ENCODE measurements around the gene F2RL2.

The F2RL2 gene, protein sequence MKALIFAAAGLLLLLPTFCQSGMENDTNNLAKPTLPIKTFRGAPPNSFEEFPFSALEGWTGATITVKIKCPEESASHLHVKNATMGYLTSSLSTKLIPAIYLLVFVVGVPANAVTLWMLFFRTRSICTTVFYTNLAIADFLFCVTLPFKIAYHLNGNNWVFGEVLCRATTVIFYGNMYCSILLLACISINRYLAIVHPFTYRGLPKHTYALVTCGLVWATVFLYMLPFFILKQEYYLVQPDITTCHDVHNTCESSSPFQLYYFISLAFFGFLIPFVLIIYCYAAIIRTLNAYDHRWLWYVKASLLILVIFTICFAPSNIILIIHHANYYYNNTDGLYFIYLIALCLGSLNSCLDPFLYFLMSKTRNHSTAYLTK

DNA sequence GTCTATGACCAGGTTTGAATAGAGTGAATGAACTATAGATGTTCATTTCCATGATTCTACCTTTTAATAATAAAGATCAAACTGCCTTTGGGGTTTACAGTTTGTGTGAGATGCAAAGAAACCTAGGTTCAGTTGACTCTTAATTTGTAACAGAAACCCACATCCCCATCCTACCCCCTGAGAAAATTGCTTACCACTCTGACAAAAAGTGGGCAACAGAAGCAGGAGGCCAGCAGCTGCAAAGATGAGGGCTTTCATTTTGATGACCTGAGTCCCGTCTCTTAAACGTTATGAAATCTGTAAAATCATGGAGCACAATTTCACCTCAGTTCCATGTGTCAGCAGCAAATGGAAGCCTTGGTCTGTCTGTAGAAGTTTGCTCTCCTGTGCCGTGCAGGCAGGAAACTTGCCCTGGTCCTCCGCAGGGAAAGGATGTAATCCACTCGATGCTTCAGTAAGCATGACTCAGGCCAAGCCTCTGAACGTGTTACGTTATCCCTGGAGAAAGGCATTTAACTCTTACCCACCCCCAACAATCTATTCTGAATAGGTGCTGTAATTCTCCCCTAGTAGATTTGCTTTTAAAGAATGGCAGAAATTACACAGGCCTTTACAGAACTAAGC is at the start of gene F2RL2:
Gene F2RL2 (minus strand): TSS at position 431 of the 624 bp plus-strand sequence. CDS start 173 bp downstream, at position 258.
- DNase-seq (ENCODE audit: low read depth, low spot score): no peak

DNA sequence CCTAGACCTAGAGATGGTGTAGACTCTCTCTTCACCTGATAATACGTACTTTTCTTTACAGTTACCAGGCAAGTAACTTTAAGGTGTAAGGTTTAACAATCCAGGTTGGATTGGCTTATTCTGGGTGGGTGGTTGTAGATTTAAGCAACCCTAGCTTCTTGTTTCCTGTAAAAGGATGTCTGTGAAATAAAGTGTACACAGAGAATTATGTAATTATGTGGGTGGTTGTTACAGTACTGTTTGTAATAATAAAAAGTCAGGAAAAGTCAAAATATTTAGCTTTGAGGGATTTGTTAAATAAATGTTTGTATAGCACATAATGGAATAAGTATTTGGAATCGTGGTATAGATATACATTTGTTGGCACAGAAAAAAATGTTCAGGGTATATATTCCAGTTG is 49.0 kb upstream of the F2RL2 start:
- DNase-seq (ENCODE audit: low read depth, low spot score): no peak

DNA sequence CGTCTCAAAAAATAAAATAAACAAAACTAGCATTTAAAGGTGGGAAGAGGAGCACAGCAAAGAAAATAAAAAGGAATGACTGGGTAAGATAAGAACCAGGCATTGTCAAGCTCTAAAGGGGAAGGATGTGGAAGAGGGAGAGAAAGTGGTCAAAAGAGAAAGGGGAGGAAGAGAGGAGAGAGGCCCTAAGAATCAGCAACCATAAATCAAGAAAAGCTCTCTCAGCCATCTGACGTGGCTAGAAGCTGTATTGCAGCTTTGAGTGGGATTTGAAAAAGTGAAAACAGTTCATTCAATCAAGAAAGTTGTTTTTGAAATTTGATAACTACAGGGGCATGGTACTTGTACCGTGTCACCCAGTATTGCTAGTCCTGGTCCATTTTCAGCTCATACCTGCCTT is 47.3 kb upstream of the F2RL2 start:
- no peak for DNase-seq (ENCODE audit: low read depth, low spot score)

DNA sequence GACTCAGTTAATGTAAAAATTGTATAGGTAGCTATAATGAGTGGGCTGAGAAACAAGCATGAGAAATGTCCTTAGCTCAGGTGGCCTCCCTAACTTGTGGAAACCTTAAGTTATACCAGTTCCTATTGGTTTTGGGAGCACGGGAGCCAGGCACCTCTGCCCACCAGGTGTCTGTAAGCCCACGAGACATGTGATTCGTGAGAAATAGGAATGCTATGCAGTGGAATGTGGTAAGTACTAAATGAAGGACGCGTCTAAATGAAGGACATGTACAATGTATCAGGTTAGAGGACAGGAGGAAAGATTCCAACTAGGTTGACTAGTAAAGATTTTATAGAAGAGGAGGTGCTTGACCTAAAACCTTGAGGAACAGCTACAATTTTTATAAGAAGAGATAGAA is 46.0 kb upstream of the F2RL2 start:
- DNase-seq (ENCODE audit: low read depth, low spot score): no peak

DNA sequence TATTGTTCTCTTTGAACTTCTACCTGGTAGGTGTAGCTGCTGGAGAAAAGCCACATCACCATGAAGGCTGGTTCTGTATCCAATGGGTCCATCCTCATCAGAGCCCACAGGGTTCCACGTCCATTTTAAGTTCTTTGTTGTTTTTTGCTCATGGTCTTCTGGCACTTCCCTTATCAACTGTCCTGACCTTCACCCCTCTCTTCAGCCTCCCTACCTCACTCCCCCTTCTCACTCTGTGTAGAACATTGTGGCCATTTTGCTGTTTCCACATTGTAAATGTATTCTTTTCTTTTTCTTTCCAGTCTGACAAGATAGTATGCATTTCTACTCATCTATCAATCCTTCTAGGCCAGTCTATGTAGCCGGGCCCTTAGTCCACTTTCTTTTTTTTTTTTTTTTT is 44.3 kb upstream of the F2RL2 start:
- DNase-seq (ENCODE audit: low read depth, low spot score): no peak

DNA sequence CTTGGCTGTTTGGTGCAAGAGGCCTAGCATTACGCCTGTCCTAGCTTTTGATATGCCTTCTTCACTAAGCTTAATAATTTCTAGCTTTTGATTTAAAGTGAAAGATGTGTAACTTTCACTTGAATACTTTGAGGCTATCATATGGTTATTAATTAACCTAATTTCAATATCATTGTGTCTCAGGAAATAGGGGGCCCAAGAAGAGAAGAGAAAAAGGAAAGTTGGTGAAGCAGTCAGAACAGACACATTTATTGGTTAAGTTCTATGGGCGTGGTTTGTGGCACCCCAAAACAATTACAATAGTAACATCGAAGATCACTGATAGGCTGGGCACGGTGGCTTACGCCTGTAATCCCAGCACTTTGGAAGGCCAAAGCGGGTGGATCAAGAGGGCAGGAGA is 40.9 kb upstream of the F2RL2 start:
- no peak for DNase-seq (ENCODE audit: low read depth, low spot score)

DNA sequence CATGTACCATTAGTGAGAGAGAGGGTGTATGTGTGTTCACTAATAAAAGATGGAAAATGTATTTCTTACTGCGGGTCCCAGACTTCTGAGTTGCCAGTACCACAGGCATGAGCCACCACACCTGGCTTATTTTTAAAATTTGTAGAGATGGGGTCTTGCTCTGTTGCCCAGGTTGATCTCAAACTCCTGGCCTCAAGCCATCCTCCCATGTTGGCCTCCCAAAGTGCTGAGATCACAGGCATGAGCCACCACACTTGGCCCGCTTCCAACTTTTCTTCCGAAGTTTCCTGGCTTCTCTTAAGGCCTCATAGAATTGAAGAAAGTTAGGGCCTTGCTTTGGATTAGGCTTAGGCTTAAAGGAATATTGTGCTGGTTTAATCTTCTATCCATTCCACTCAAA is 40.4 kb upstream of the F2RL2 start:
- DNase-seq (ENCODE audit: low read depth, low spot score): no peak

DNA sequence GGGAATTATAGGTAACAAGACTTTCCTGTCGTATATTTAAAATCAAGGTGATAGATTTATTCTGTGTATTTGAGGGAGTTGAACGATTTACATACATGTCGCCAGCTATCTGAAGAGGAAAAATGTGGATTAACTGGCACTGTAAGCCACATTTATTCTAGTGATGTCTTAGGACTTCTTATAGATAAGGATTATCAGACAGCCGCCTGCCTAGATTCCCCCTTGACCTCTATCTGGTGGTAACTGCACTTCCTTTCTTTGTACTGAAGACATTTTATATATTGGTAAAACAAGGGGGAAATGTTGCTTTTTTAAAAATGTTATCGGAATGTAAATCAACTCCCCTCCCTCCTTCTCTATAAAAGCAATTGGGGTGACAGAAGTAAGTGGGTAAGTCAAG is 39.3 kb upstream of the F2RL2 start:
- DNase-seq (ENCODE audit: low read depth, low spot score): no peak

DNA sequence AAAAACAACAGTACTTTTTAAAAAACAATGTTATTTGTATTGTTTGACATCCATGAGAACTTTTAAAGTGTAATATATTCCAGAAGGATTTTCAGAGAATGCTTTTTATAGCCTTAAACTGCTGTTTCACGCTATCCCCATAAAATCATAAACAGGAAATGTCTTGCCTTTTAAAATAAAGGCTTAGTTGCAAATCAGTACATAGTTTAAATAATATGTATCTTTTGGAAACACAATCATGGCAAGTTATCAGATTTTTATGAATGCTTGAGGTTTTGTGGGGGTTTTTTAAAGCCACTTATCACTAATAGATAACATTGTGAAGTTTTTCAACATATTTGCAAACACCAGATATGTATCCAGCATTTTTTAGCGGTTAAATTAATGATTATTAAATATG is 37.2 kb upstream of the F2RL2 start:
- no peak for DNase-seq (ENCODE audit: low read depth, low spot score)

DNA sequence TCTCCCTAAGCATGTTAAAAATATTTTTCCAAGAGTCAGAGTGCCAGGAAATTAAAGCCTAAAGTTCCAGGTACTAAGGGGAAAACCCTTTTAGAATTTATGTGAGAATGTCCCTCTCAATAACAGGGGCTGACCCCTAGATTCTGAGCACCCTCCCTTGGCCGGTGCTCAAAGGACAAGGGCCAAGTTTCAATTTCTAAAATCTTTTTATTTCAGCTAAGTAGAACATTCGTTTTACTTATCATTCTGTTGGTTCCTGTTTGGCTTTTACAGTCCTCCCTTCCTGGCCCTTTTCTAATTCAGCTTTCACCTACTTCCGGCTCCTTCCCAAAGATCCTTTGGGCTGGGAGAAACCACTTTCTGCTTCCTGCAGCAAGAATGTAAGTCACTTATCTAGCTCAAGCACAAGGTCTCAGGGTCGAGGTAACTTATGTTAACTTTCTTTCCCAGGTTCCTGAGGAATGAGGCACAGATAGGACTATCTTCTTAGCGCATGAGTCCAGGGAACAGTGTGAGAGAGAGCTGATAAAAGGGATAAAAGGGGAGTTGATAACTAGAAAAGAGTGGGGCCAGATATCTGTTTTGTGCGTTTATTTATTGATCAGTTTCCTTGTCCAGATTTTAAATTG is 34.6 kb upstream of the F2RL2 start:
- DNase-seq (ENCODE audit: low read depth, low spot score): no peak

DNA sequence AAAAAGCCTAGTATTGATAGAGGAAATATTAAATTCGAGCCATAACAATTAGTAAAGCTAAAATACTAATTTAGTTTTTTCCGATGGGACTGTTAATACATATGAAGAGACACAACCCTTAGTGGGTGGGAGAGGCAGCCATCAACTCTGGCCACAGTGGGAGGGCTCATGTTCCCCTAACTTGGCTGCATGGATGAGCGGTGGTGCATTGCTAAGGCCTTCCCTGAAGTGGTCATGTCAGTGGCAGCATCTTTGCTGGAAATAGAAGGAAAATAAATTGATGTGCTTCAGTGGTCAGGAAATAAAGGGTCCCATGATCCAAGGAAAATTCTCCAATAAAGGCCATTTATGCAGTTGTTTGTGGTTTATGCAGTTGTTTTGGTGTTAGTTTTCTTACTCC is 33.9 kb upstream of the F2RL2 start:
- DNase-seq (ENCODE audit: low read depth, low spot score): no peak

DNA sequence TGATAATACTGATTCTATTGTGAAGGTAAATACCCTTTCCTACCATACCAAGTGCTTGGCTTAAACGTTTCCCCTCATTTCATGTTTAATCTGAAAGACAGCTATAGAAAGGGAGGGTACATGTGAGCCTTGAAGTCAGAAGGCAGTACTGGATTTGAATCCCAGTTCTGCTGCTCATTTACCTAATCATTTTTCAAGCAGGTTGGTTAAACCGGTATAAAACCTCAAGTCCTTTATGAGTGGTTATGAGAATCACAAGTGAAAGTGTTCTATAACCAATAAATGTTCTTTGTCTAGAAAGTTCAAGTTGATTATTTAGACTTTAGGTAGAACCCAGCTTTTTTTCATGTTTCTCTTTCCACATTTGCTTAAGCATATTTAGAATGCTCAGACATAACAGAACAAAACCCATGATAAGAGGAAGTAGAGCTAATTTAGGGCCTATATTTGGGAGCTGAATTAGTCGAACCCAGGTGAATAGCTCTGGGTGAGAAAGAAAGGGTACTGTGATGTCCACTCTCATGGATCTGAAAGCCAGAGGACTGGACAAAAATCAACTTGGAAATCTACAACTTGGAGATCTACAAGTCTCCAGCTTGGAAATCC is 29.7 kb upstream of the F2RL2 start:
- DNase-seq (ENCODE audit: low read depth, low spot score): no peak

DNA sequence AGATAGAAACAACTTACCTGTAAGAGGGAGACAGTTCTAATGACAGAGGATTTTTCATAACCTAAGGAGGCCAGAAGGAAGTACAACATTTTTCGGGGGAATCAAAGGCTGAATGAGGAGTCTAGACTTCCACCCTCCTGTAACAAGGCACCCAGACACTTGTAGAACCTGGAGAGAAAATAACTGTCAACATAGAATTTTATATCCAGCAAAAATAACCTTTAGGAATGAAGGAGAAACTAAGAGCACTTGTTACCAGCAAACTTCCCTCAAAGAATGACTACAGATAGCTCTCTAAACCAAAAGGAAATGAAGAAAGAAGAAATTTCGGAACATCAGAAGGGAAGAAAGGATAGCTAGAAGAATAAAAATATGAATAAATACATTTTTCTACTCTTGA is 25.9 kb upstream of the F2RL2 start:
- DNase-seq (ENCODE audit: low read depth, low spot score): no peak

DNA sequence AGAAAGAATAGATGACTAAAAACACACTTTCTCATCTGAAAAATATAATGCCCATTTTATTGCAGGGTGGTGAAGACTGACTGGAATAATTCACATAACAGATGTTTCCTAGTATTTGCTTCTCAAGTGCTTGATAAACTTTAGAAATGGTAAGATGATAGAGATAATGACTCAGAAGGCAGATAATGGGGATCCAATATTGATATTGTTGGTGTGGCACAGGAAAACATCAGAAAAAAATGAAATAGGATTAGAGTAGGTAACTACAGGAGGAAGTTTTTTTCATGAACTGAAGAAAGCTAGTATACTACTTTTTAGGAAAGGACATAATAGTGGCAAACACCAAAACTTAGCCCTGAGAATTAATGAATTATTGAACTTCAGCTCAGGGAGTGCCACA is 20.2 kb upstream of the F2RL2 start:
- DNase-seq (ENCODE audit: low read depth, low spot score): no peak

DNA sequence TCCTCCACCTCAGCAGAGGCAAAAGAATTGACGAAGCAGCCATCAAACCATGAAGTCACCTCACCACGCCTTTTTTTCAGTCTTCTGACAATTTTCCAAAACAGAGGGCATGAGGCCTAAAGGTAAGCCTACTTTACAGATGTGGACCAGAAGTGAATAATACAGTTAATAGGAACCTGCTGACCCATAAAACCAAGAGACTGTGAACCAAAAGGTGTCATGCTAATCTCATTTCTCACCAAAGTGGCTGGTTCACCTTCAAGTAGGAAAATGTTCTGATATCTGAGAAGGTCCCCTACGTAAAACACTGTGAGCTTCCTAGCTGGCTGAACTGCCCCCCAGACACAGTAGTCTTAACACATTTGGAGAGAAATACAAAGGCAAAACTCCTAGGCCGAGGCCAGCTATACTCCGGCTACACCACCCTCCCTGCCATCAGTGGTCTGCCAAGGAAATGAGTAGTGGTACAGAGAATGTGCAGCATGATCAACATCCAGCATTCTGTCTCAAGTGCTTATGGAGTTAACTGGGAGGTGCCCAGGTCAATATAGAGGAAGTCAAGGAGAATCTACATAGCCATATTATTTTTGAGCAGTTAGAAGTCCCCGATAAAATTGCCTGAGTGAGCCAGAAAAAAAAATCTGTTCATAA is 19.3 kb upstream of the F2RL2 start:
- no peak for DNase-seq (ENCODE audit: low read depth, low spot score)

DNA sequence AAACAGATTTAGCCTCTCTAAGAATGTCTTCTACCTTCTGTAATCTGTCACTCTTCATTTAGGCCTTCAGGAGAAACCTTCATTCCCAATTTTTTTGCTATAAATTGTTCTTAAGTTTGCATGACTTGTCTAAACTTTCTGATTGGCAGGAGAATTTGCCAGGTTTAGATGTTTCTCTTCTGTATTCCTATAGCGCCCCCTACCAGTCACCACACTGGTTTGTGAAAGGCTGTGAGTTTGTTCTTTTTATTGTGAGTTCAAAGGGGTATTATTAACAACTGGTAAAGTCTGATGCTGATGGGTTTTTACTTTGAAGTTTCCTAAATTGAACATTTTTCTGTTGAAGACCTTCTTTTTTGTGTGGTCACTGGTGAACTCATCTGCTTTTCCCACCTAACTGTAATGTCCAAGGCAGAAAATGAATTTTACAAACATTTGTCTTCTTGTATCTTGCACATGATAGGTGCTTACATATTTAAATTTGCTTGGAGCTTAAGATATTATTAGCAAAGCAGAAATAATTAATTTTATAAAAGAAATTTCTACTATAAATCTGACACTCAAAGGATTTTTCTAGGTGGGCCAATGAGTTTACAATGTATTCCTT is 18.4 kb upstream of the F2RL2 start:
- DNase-seq (ENCODE audit: low read depth, low spot score): peak; percentile 27

DNA sequence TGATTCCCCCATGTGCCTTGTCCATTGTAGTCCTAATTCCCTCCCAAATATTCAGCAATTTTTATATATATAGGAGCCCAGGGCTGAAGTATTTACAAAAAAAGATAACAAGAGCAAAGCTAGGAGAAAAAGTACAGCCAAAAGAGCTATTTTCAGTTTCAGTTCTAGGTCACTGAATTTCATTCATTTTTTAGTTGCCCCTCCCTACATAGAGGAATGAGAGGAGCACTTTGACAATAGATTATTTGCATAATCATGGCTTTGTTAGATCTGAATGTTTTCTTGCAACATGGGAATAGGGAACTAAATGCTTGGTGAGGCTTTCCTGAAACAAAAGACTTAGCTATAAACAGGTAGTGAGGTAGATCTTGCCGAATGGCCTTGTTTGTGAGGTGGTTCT is 15.3 kb upstream of the F2RL2 start:
- no peak for DNase-seq (ENCODE audit: low read depth, low spot score)

DNA sequence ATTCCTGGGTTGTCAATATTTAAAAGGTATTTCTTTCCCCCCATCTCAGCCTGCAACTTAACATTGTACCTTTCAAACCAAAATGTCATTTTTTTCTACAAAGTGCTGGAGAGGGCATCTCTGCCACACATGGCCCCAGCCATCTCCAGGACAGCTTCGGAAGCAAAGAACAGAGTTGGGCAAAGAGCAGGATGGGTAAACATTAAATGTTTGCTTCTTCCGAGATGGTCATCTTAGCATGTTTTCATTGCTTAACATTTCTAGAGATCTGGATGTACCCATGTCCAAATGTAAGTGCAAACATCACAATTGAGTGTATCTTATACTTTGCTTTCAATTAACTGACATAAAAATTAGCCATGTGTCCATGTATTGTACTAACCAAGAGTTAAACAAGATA is 14.3 kb upstream of the F2RL2 start:
- no peak for DNase-seq (ENCODE audit: low read depth, low spot score)

DNA sequence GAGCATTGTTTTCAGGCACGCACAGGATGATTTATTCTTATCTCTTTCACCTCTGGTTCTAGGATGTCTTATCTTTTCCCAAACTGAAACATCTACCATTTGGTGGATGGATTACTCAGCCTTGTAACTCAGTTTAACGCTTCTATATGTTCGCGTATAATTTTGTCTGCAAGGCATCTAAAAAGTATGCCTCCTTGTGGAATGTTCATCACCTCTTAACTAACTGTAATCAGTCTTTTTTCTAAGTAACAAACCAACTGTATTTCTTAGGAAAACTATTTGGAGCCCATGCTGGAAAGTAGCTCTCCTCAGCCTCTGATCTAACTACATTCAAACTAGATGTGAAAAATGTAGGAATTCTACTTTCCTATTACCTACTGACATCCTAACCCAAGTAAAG is 11.5 kb upstream of the F2RL2 start:
- DNase-seq (ENCODE audit: low read depth, low spot score): no peak

DNA sequence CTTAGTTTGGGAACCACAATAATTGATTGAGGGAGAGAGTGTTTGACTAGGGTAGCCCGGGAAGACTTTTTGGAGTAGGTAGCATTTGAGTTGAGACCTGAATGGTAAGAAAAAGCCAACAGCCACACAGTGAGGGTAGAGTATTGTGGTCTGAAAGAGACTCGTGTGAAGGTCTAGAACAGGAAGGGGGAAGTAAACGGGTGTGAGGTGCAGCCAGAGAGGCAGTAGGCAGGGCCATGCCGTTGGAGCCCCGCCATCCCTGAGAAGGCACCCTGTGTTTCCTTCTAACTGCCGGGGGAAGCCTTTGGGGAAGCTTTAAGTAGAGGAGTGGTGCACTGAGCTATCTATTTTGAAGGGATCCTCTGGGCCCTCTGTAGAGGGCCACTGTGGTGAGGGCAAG is 3.5 kb upstream of the F2RL2 start:
- DNase-seq (ENCODE audit: low read depth, low spot score): no peak

DNA sequence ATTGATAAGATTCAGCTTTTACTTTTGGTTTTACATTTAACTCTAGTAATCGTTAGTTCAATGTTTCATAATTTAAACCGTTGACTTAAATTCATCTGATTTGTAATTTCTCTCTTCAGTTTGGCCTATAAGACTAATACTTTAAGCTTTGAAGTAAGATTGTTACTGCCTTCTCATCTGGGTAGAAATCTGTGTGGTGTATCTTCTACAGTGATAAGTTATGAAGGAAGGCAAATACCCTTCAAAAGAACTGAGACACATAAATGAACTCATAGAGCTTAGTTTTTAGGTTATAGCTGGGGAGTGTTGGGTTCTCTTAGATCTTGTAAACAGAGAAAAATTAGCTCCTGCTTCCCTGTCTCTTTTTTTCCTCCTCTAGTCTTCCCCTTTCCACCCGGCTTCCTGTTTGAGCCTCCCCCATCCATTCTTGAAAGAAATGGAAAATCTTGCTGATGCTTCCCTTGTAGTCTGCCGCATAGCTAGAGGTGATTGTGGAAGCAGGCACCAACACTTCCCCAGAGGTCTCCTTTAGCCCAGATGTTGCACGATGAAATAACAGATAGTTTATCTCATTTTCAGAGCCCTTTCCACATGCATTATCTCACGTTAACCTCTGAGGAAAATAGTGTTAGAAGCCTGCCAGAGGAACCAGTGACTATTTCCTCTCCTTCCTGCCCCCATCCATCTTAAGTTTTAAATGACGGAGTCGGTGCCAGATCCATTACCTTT is 2.0 kb upstream of the F2RL2 start:
- no peak for DNase-seq (ENCODE audit: low read depth, low spot score)
